Vagina (tissue), 2 donors: ENCODE data around the gene RAD17.

ENCODE experiments used
- CTCF ChIP-seq, 3 experiments: fragments of 450-650 bp in 2 of 3; fragments of 200-600 bp in 1 of 3; sonication (generic) in 1 of 3; IDR thresholded peaks; one replicate each; pipeline ENCODE4 v1.5.1; 2017 to 2019; ENCODE audit warnings: antibody characterized with exemption in 3 of 3, mild to moderate bottlenecking in 2 of 3, moderate library complexity in 2 of 3
- POLR2A ChIP-seq, 2 donors: fragments of 450-650 bp; IDR thresholded peaks; one replicate each; pipeline ENCODE4 v1.6.1; 2017; ENCODE audit warnings: antibody characterized with exemption in 2 of 2, mild to moderate bottlenecking in 2 of 2, moderate library complexity in 2 of 2
- POLR2AphosphoS5 ChIP-seq, 2 donors: sonication (generic); formaldehyde crosslinking; IDR thresholded peaks; one replicate each; pipeline ENCODE4 v1.9.0; 2017; ENCODE audit warnings: antibody characterized with exemption in 2 of 2, mild to moderate bottlenecking in 2 of 2, low read depth in 1 of 2; ENCODE audit not compliant: insufficient read depth in 1 of 2

GRCh38 chr5:69451941-69452647, 82.5 kb downstream of the RAD17 start:
- no peak for TF ChIP-seq POLR2A (IDR thresholded peaks at IDR 0.05)
- no peak for TF ChIP-seq CTCF (IDR thresholded peaks at IDR 0.05)
- TF ChIP-seq POLR2AphosphoS5 (IDR thresholded peaks at IDR 0.05; ENCODE audit: insufficient read depth in 1 of 2, low read depth in 1 of 2), result no peak
